Right lobe of liver (tissue), 4 donors: ENCODE data around the gene NF1.

ENCODE experiments used
- POLR2A ChIP-seq: fragments of 450-650 bp; IDR thresholded peaks from one replicate; pipeline ENCODE4 v1.6.1; 2017; ENCODE audit warnings: antibody characterized with exemption, mild to moderate bottlenecking
- TF ChIP-seq, protein P1 (sequence below), 4 donors: fragments of 200-600 bp in 3 of 4; fragments of 450-650 bp in 1 of 4; IDR thresholded peaks; one replicate each; pipeline versions ENCODE4 v1.5.1 to v1.8.0; 2016 to 2022; ENCODE audit warnings: antibody characterized with exemption in 4 of 4, mild to moderate bottlenecking in 2 of 4
- donor health status: DM: no; HTN: no; CAD: no.
- donor health status: DM: no; HTN: no; CAD: no.
- donor health status: DM: no; HTN: yes; CAD: no.

DNA sequence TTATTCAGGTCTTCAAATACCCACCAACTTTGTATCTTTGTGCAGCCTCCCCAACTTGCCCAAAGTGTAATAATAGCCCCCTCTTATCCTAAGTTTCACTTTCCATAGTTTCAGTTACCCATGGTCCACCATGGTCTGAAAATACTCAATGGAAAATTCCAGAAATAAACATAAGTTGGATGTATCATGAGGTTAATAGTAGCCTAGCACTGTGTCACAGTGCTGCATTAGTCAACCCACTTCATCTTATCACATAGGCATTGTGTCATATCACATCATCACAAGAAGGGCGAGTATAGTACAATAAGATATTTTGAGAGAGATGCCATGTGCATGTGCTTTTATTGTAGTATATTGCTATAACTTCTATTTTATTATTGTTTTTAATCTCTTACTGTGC, 180.3 kb downstream of the NF1 start:
- TF ChIP-seq, protein P1, sequence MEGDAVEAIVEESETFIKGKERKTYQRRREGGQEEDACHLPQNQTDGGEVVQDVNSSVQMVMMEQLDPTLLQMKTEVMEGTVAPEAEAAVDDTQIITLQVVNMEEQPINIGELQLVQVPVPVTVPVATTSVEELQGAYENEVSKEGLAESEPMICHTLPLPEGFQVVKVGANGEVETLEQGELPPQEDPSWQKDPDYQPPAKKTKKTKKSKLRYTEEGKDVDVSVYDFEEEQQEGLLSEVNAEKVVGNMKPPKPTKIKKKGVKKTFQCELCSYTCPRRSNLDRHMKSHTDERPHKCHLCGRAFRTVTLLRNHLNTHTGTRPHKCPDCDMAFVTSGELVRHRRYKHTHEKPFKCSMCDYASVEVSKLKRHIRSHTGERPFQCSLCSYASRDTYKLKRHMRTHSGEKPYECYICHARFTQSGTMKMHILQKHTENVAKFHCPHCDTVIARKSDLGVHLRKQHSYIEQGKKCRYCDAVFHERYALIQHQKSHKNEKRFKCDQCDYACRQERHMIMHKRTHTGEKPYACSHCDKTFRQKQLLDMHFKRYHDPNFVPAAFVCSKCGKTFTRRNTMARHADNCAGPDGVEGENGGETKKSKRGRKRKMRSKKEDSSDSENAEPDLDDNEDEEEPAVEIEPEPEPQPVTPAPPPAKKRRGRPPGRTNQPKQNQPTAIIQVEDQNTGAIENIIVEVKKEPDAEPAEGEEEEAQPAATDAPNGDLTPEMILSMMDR (IDR thresholded peaks at IDR 0.05) = no peak
- no peak for TF ChIP-seq POLR2A
